HG02678 (cell line): ENCODE results near the gene VIPAS39.
"Not testable (repeated sequence)": the region's sequence is repeated elsewhere in the genome, so short reads cannot be mapped to it uniquely, and the experiment has no call there.

Experiments
- ATAC-seq: cut with Tn5 transposase; IDR thresholded peaks from one replicate; pipeline ENCODE4 v1.9.1; 2021; ENCODE audit warnings: mild to moderate bottlenecking, moderate library complexity; ENCODE audit not compliant: unreplicated experiment

VIPAS39 gene

GRCh38 chr14:77473921-77474320, 16.5 kb upstream of the VIPAS39 start:
- no peak for ATAC-seq

- ATAC-seq = no peak
Observed at GRCh38 chr14:77470224-77470870, 12.9 kb upstream of the VIPAS39 start.

DNA sequence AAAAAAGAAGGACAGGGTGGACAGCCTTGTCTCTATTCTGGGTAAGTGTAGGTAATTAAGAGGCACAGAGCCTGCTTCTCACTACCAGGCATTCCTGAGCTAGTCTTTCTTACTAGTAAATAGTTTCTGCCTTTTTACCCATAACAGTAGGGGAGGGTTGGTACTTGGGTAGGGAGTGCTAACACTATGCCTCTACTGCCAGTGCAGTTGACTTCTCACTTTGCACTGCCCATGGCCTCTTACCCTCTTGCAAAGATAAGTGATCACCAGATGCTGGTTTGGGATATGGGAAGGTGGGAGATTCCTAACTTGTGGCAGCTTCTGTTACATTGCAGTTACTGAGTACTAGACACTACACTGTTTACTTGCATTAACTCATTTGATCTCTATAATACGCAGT, 12.1 kb upstream of the VIPAS39 start:
- no peak for ATAC-seq

GRCh38 chr14:77469067-77469505, 11.7 kb upstream of the VIPAS39 start:
- no peak for ATAC-seq

- no peak for ATAC-seq
Observed at GRCh38 chr14:77467801-77468200, 10.4 kb upstream of the VIPAS39 start.

DNA sequence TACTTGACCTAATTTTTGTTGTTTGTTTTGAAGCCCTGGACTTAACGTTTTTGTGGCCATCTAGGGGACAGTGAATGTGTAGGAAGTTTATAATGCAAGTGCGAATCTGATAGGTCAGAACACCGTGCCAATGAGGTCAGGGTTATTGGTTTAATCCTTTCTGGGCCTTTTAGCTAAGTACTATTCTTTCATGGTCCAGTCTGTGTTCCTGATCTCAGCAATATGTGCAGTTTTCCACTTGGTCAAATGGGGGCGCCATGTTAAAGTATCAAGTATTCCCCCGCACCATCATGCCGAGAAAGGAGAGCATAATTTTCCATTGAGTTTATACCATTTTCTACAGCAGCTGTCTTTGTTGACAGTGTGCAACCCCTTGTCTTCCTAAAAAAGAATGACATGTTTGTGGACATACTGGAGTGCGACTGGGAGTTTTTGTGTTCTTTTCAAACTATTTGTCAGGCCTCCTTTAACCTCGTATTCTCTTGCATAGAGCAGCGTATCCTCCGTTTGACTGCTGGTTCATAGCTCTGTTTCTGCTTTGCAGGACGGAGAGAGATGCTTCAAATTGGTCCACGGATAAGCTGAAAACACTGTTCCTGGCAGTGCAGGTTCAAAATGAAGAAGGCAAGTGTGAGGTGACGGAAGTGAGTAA, 1.8 kb upstream of the VIPAS39 start:
- no peak for ATAC-seq

DNA sequence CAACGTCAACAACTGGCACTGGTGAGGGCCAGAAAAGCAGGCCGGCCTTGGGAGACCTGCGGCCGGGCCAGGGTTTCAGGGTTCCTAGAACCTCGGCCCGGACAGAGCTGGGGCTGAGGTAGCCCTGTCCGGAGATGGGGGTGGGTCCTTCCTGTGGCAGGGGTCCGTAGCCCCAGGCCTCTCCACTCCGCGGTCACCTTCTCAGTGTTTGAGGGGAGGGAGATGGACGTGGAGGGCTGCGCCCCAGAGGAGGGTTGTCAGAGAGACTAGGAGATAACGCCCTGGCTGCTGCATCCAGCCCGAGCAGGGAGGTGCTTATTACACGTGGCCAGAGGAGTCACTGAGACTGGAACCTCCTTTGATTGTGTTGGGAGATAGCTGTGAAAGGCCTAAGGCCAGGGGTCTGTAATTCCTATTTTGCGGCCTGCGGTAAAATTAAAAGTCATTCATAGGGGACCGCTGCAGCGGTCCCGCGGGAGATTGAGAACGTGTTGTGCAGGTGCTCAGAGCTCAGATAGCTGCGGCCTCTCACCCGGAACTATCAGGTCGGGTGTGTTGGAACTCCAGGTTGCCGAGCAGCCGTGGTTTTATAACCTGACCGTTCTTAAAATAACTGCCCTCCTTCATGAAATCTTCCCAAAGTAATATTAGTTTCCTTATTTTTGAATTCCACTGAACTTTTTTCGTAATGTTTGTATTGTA, 999 bp upstream of the VIPAS39 start:
- peak; percentile 14 for ATAC-seq

- no peak for ATAC-seq
Observed at GRCh38 chr14:77457115-77457521, 283 bp downstream of the VIPAS39 start.

DNA sequence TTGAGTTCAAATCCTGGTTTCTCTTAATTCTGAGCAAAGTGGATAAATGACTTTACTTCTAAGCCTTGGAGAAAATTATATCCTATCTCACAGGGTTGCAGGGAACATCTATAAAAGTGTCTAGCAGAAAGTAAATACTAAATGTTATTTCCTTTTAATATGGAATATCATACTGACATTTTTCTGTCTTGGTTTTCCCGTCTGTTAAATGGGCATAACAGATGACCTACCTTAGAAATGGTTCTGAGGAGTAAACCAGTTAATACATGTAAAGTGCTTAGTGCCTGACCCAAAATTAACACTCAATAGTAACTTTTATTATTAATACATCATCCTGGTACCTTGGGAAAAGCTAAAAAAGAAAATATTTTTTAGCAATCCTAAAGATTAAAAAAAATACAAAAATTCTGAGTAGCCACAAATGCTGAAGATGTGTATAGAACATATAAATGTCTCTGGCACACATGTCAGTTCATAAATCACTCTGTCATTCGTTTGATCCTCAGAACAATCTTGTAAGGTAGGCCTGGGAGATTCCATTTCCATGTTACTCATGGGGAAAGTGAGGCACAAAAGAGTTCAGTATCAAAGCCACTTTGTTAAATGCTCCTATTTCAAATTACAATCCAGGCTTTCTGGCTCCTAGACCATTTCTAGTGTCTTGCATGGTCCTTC, 1.3 kb downstream of the VIPAS39 start:
- ATAC-seq = no peak

- ATAC-seq = no peak
Observed at GRCh38 chr14:77442196-77442595, 15.2 kb downstream of the VIPAS39 start.

DNA sequence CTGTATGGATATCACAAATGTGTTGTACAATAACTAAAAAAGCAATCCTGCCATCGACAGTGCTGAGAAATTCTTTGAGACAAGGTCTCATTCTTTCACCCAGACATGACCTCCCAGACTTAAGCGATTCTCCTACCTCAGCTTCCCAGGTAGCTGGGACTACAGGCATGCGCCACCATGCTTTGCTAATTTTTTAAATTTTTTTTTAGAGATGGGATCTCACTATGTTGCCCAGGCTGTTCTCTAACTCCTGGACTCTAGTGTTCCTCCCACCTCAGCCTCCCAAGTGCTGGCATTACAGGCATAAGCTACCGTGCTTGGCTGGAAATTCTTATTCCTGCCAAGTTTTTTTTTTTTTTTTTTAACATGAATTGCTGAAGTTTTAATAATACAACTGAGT, 17.5 kb downstream of the VIPAS39 start:
- ATAC-seq = no peak

- ATAC-seq = no peak
Observed at GRCh38 chr14:77438596-77438995, 18.8 kb downstream of the VIPAS39 start.

- no peak for ATAC-seq
Observed at GRCh38 chr14:77436042-77436441, 21.4 kb downstream of the VIPAS39 start.

GRCh38 chr14:77426396-77426795, 31.0 kb downstream of the VIPAS39 start:
- ATAC-seq = no peak

DNA sequence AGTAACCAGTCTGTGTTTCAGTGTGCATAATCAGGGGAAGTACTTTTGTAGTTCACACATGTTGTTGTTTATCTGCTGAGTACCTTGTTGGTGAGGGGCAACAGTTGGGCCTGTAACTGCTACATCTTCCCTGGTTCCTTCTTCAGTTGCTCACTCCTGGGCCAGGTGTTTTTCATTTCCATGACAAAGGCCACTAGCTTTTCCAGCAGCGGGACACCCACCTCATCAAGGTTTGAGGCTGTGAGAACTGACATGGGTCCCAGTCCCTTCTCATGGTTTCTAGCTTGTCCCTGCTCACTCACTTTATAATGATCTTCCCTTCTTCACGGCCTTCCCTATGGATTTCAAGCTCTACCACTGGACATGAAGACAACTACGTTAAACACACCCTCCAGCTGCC, 32.5 kb downstream of the VIPAS39 start:
- ATAC-seq = no peak

- ATAC-seq = no peak
Observed at GRCh38 chr14:77423423-77423822, 34.0 kb downstream of the VIPAS39 start, which contains the start of gene NOXRED1. NOXRED1 (minus strand) TSS chr14:77423523; CDS start chr14:77422889, 634 bp downstream.

GRCh38 chr14:77421201-77421600, 36.2 kb downstream of the VIPAS39 start:
- no peak for ATAC-seq

GRCh38 chr14:77416836-77417235, 40.6 kb downstream of the VIPAS39 start:
- no peak for ATAC-seq

- ATAC-seq = not testable (repeated sequence)
Observed at GRCh38 chr14:77416098-77416497, 41.3 kb downstream of the VIPAS39 start.

DNA sequence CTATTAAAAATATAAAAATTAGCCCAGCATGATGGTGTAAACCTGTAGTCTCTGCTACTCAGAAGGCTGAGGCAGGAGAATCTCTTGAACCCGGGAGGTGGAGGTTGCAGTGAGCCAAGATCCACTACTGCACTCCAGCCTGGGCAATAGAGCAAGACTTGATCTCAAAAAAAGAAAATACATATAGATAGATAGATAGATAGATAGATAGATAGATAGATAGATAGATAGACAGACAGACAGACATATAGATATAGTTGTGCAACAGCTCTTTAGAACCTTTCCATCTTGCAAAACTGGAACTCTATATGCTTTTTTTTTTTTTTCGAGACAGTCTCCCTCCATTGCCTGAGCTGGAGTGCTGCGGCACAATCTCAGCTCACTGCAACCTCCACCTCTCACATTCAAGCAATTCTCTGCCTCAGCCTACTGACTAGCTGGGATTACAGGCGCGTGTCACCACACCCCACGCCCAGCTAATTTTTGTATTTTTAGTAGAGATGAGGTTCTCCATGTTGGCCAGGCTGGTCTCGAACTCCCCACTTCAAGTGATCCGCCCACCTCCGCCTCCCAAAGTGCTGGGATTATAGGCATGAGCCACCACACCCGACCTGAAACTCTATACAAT, 41.9 kb downstream of the VIPAS39 start:
- not testable (repeated sequence) for ATAC-seq

DNA sequence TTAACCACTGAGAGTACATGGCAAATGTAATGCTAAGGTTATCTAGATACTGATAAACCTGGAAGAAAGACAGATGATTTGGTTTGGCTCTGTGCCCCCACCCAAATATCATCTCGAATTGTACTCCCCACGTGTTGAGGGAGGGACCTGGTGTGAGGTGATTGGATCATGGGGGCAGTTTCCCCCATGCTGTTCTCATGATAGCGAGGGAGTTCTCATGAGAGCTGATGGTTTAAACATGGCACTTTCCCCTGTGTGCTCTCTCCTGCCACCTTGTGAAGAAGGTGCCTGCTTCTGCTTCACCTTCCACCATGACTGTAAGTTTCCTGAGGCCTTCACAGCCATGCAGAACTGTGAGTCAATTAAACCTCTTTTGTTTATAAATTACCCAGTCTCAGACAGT, 48.3 kb downstream of the VIPAS39 start:
- no peak for ATAC-seq
